Central memory CD4-positive, alpha-beta T cell (primary cell): ENCODE results near the gene PPP1R1B.
A peak's percentile ranks its signal among the peaks of the same experiment; 100 is the strongest.

Experiments used
- DNase-seq: peaks from one replicate; pipeline ENCODE4 v3.0.0; 2022

The PPP1R1B gene

GRCh38 chr17:39617446-39618245 is 9.1 kb upstream of the PPP1R1B start:
- DNase-seq: peak; percentile 51

- no peak for DNase-seq
These were observed 8.4 kb upstream of the PPP1R1B start for GRCh38 chr17:39618246-39618913.

- no peak for DNase-seq
These were observed 7.6 kb upstream of the PPP1R1B start for GRCh38 chr17:39618956-39619785.

GRCh38 chr17:39619786-39620101 is 7.0 kb upstream of the PPP1R1B start:
- no peak for DNase-seq

- peak; percentile 81 for DNase-seq
These were observed 5.0 kb upstream of the PPP1R1B start for GRCh38 chr17:39621523-39622379.

- no peak for DNase-seq
These were observed 4.3 kb upstream of the PPP1R1B start for GRCh38 chr17:39622380-39623006.

- DNase-seq: peak; percentile 71
These were observed 3.3 kb upstream of the PPP1R1B start for GRCh38 chr17:39623356-39623950.

- no peak for DNase-seq
These were observed 2.4 kb upstream of the PPP1R1B start for GRCh38 chr17:39624313-39624712.

- no peak for DNase-seq
These were observed 1.5 kb upstream of the PPP1R1B start for GRCh38 chr17:39625198-39625785.

GRCh38 chr17:39627047-39627711 is 427 bp downstream of the PPP1R1B start:
- DNase-seq: no peak

GRCh38 chr17:39627712-39628516 is 1.2 kb downstream of the PPP1R1B start:
- no peak for DNase-seq

- DNase-seq: no peak
These were observed 2.1 kb downstream of the PPP1R1B start for GRCh38 chr17:39628655-39629493.

- no peak for DNase-seq
These were observed 2.7 kb downstream of the PPP1R1B start for GRCh38 chr17:39629494-39629880.

- no peak for DNase-seq
These were observed 3.1 kb downstream of the PPP1R1B start for GRCh38 chr17:39629898-39630297.

GRCh38 chr17:39631403-39631802 is 4.7 kb downstream of the PPP1R1B start:
- DNase-seq: no peak

- no peak for DNase-seq
These were observed 5.6 kb downstream of the PPP1R1B start for GRCh38 chr17:39632153-39632941.

GRCh38 chr17:39633570-39634183 is 6.9 kb downstream of the PPP1R1B start:
- no peak for DNase-seq
